Stomach (tissue), 4 donors: ENCODE results near the gene ZNF2.

Source experiments
- POLR2A ChIP-seq, 4 donors: fragments of 450-650 bp; IDR thresholded peaks; one replicate each; pipeline ENCODE4 v1.6.1; 2016; ENCODE audit warnings: antibody characterized with exemption in 4 of 4, control low read depth in 2 of 4, mild to moderate bottlenecking in 1 of 4, moderate library complexity in 1 of 4
- POLR2AphosphoS5 ChIP-seq, 3 donors: sonication (generic); formaldehyde crosslinking; IDR thresholded peaks; one replicate each; pipeline ENCODE4 v1.6.1; 2016; ENCODE audit warnings: antibody characterized with exemption in 3 of 3
- TF ChIP-seq, protein P1 (sequence below), 7 experiments: fragments of 450-650 bp in 4 of 7; fragments of 200-600 bp in 3 of 7; sonication (generic) in 3 of 7; IDR thresholded peaks; one replicate each; pipeline ENCODE4 v1.5.1; 2016 to 2019; ENCODE audit warnings: antibody characterized with exemption in 7 of 7, control low read depth in 2 of 7, mild to moderate bottlenecking in 1 of 7

DNA sequence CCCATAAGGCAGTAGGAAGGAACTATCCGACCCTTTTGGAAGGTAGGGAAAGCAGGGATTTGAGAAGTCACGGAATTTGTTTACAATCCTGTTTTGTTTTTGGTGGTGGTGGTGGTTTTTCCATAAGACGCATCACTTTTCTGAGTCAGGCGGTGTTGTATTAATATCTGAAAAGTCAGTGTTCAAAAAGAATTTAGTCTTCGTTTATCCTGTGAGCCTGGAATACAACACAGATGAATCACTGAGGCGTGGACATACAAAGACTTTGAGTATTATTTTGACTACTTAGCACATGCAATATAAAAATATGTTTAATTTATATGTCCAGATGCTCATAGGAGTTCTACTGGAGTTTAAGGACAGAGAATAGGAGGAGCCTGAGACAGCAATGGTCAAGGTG, 42.5 kb downstream of the ZNF2 start:
- TF ChIP-seq, protein P1, sequence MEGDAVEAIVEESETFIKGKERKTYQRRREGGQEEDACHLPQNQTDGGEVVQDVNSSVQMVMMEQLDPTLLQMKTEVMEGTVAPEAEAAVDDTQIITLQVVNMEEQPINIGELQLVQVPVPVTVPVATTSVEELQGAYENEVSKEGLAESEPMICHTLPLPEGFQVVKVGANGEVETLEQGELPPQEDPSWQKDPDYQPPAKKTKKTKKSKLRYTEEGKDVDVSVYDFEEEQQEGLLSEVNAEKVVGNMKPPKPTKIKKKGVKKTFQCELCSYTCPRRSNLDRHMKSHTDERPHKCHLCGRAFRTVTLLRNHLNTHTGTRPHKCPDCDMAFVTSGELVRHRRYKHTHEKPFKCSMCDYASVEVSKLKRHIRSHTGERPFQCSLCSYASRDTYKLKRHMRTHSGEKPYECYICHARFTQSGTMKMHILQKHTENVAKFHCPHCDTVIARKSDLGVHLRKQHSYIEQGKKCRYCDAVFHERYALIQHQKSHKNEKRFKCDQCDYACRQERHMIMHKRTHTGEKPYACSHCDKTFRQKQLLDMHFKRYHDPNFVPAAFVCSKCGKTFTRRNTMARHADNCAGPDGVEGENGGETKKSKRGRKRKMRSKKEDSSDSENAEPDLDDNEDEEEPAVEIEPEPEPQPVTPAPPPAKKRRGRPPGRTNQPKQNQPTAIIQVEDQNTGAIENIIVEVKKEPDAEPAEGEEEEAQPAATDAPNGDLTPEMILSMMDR (IDR thresholded peaks at IDR 0.05) = no peak
- no peak for TF ChIP-seq POLR2A (IDR thresholded peaks at IDR 0.05)
- TF ChIP-seq POLR2AphosphoS5 (IDR thresholded peaks at IDR 0.05) = no peak
